Psoas muscle (tissue), 8 donors: Measurements from ENCODE around the gene PHYHIPL. TPM values are rescaled to one million over a fixed set of nuclear protein-coding genes. Genes with fewer than 3 reads are reported as not detected.

ENCODE experiments used
- ATAC-seq, 4 donors: fragments of 200-7000 bp; cut with Tn5 transposase; one replicate each; pipeline ENCODE4 v1.9.1; 2020; ENCODE audit warnings: moderate library complexity in 3 of 4, mild to moderate bottlenecking in 2 of 4
- DNase-seq, 2 donors: peaks; one replicate each; pipeline ENCODE4 v3.0.0-alpha.2; 2020
- H3K27ac ChIP-seq: fragments of 200-600 bp; one replicate; pipeline ENCODE4 v1.8.0; 2022
- H3K27me3 ChIP-seq, 3 donors: fragments of 200-600 bp in 1 of 3; one replicate each; pipeline versions ENCODE4 v1.6.1 to v1.8.0; 2013 to 2022; ENCODE audit warnings: low read length in 2 of 3, mild to moderate bottlenecking in 2 of 3, moderate library complexity in 1 of 3; ENCODE audit not compliant: insufficient read depth in 3 of 3
- H3K36me3 ChIP-seq, 2 donors: fragments of 200-600 bp in 1 of 2; one replicate each; pipeline versions ENCODE4 v1.6.1 to v1.8.0; 2013 to 2022; ENCODE audit warnings: low read depth in 1 of 2, mild to moderate bottlenecking in 1 of 2, moderate library complexity in 1 of 2; ENCODE audit not compliant: insufficient read depth in 1 of 2
- H3K4me1 ChIP-seq: fragments of 200-600 bp; one replicate; pipeline ENCODE4 v1.8.0; 2022
- H3K4me3 ChIP-seq: fragments of 200-600 bp; one replicate; pipeline ENCODE4 v1.8.0; 2022; ENCODE audit warnings: mild to moderate bottlenecking
- H3K9me3 ChIP-seq: fragments of 200-600 bp; one replicate; pipeline ENCODE4 v1.8.0; 2022
- CTCF ChIP-seq: fragments of 200-600 bp; IDR thresholded peaks from one replicate; pipeline ENCODE4 v1.8.0; 2022; ENCODE audit warnings: antibody characterized with exemption
- WGBS, 3 donors: extraction: QIAGEN DNeasy Blood & Tissue Kit; methylation state at CpG; one replicate each; pipeline versions ENCODE4 v1.1.6 to v1.1.7; 2013; 5-methylcytosine and 5-hydroxymethylcytosine counted together
- intact Hi-C, 2 donors: fragments of 100-400 bp; cut with DNase I; formaldehyde crosslinking; loops; one replicate each; pipeline versions ENCODE4 v1.11.0 to v1.14.2; 2022
- polyA plus RNA-seq, 3 donors: library from polyadenylated mRNA; stranded (reverse); fragments of 200-250 nt; gene quantifications; one replicate each; pipeline ENCODE4 v1.2.3, GENCODE V29; 2013
- total RNA-seq, 4 donors: library from RNA; stranded (reverse); fragmentation: NEBNext Ultra II Directional in 2 of 4; extraction: Animal tissue kit (Norgen Biotek cat#: 25700) in 2 of 4; gene quantifications; one replicate each; pipeline versions ENCODE4 v1.2.1 to v1.2.4, GENCODE V29; 2021 to 2023
- donor health status: healthy with polysubstance abuse.
- donor health status: DM: no; HTN: no; CAD: no; lungs with moderate emphysema.
- donor health status: Bipolar disorder and iron deficiency.
- donor health status: healthy.
- donor health status: DM: yes; HTN: yes; CAD: no.
- donor health status: DM: no; HTN: no; CAD: no.
- donor health status: DM: no; HTN: no; CAD: no.
- donor health status: DM: yes; HTN: yes; CAD: no.

Gene PHYHIPL
- total and polyA plus RNA-seq, 7 donors: 0.04 to 0.32 (median 0.10) TPM; not detected in 2

GRCh38 chr10:59289853-59290252, 113.4 kb downstream of the PHYHIPL start:
- H3K27me3 ChIP-seq: no peaks in the 10 kb centered on the region
- 86 to 95% (median 90%) methylated on average over 3 of the region's 3 CpGs for WGBS, 3 donors
- H3K36me3 ChIP-seq: no peaks in the 10 kb centered on the region
- ATAC-seq: no peak
- no peak for TF ChIP-seq CTCF
- intact Hi-C loops: no loop called here
- H3K4me1 ChIP-seq: peaks cover 15% of the 10 kb centered on the region
- no peak overlapping the region for H3K27ac ChIP-seq
- no peak overlapping the region for H3K4me3 ChIP-seq
- DNase-seq: no peak
- no peaks in the 10 kb centered on the region for H3K9me3 ChIP-seq

GRCh38 chr10:59290448-59290847, 114.0 kb downstream of the PHYHIPL start:
- intact Hi-C loops: no loop called here
- Histone ChIP-seq H3K36me3 (no peaks in the 10 kb centered on the region), H3K27ac (no peak overlapping the region), H3K9me3 (no peaks in the 10 kb centered on the region), H3K27me3 (no peaks in the 10 kb centered on the region), H3K4me1 (peaks cover 11% of the 10 kb centered on the region), H3K4me3 (no peak overlapping the region)
- 86 to 93% (median 91%) methylated on average over 4 of the region's 4 CpGs for WGBS, 3 donors
- TF ChIP-seq CTCF: no peak
- DNase-seq (no peak), ATAC-seq (no peak)

Other genes with a start within 250 kb of the PHYHIPL start
- gene FAM13C, start 185.9 kb downstream of the PHYHIPL start, total RNA-seq: 10 to 100 TPM in 3 of 4 donors, 1 to 10 TPM in 1; 1.0 to 14.3 (median 13.3) TPM
- 10 to 100 TPM in 1 of 3 donors, 1 to 10 TPM in 2; 1.4 to 31.7 (median 6.5) TPM for gene FAM13C, start 185.9 kb downstream of the PHYHIPL start, polyA plus RNA-seq